IMR-90 (cell line): ENCODE data around the gene APP. TPM values are rescaled to one million over a fixed set of nuclear protein-coding genes. Genes with fewer than 3 reads are reported as not detected.

Experiments used
- ATAC-seq: fragments of 200-7000 bp; cut with Tn5 transposase; 2 replicates; pipeline ENCODE4 v1.9.1; 2020; ENCODE audit warnings: low read depth, mild to moderate bottlenecking, moderate library complexity
- BruUV-seq: library from RNA; stranded (reverse); fragments of 400-500 nt; replicated peaks from 2 replicates; lab custom pipeline; 2021; lab: Mats Ljungman, UMichigan
- CTCF ChIA-PET: fragments of 300-600 bp; formaldehyde crosslinking; extraction: SDS; loops from one replicate; lab custom pipeline; 2021; ENCODE audit warnings: antibody characterized with exemption; lab: Yijun Ruan, JAX
- POLR2A ChIA-PET: fragments of 300-600 bp; sonication (Branson Sonifier 250); formaldehyde crosslinking; loops from one replicate; lab custom pipeline; 2022; ENCODE audit warnings: antibody characterized with exemption; ENCODE audit not compliant: unreplicated experiment; lab: Charles Lee
- DNase-seq: peaks from one replicate; pipeline ENCODE4 v3.0.0; 2013
- H2AFZ ChIP-seq: replicated peaks from 2 replicates; pipeline ENCODE3; 2013; ENCODE audit warnings: low read length, mild to moderate bottlenecking; ENCODE audit not compliant: poor library complexity
- H2AK5ac ChIP-seq: 2 replicates; pipeline ENCODE4 v1.6.1; 2013; ENCODE audit warnings: low read depth, low read length, inconsistent platforms
- H2AK9ac ChIP-seq: replicated peaks from 2 replicates; pipeline ENCODE3; 2013; ENCODE audit warnings: mild to moderate bottlenecking, low read depth, low read length, moderate library complexity; ENCODE audit not compliant: poor library complexity
- H2BK120ac ChIP-seq: 2 replicates; pipeline ENCODE4 v1.6.1; 2013; ENCODE audit warnings: low read depth, low read length, inconsistent platforms
- H2BK15ac ChIP-seq: 3 replicates; pipeline ENCODE4 v1.6.1; 2013; ENCODE audit warnings: low read depth, low read length, inconsistent platforms
- H2BK20ac ChIP-seq: 2 replicates; pipeline ENCODE4 v1.6.1; 2013; ENCODE audit warnings: low read depth, mild to moderate bottlenecking, inconsistent platforms, low read length, moderate library complexity
- H2BK5ac ChIP-seq: 2 replicates; pipeline ENCODE4 v1.6.1; 2013; ENCODE audit warnings: mild to moderate bottlenecking, low read depth, low read length, inconsistent platforms; ENCODE audit not compliant: poor library complexity, severe bottlenecking
- H3K14ac ChIP-seq: replicated peaks from 2 replicates; pipeline ENCODE4 v1.6.1; 2013; ENCODE audit warnings: low read depth, low read length, inconsistent platforms
- H3K18ac ChIP-seq: 2 replicates; pipeline ENCODE4 v1.6.1; 2013; ENCODE audit warnings: low read depth, low read length, control low read depth
- H3K23ac ChIP-seq: 2 replicates; pipeline ENCODE4 v1.6.1; 2013; ENCODE audit warnings: low read depth, low read length, inconsistent platforms
- H3K27ac ChIP-seq: 2 replicates; pipeline ENCODE4 v1.5.1; 2013; ENCODE audit warnings: mild to moderate bottlenecking, control low read depth, low read length; ENCODE audit not compliant: insufficient read depth
- H3K27me3 ChIP-seq: 2 replicates; pipeline ENCODE4 v1.6.1; 2013; ENCODE audit warnings: low read length; ENCODE audit not compliant: control insufficient read depth, insufficient read depth
- H3K36me3 ChIP-seq: 2 replicates; pipeline ENCODE4 v1.6.1; 2013; ENCODE audit warnings: low read length, mixed read lengths; ENCODE audit not compliant: control insufficient read depth, insufficient read depth
- H3K4ac ChIP-seq: 2 replicates; pipeline ENCODE4 v1.6.1; 2013; ENCODE audit warnings: low read depth, low read length, inconsistent platforms
- H3K4me1 ChIP-seq: 2 replicates; pipeline ENCODE4 v1.6.1; 2013; ENCODE audit warnings: low read length, mixed read lengths; ENCODE audit not compliant: control insufficient read depth, insufficient read depth
- H3K4me2 ChIP-seq: 2 replicates; pipeline ENCODE4 v1.6.1; 2013; ENCODE audit warnings: low read depth, mild to moderate bottlenecking, control low read depth, low read length, moderate library complexity
- H3K4me3 ChIP-seq: 2 replicates; pipeline ENCODE4 v1.5.1; 2013; ENCODE audit warnings: low read depth, mild to moderate bottlenecking, control low read depth, low read length, moderate library complexity; ENCODE audit not compliant: insufficient read depth
- H3K56ac ChIP-seq: 2 replicates; pipeline ENCODE4 v1.6.1; 2013; ENCODE audit warnings: low read length, inconsistent platforms; ENCODE audit not compliant: insufficient read depth; ENCODE audit errors: extremely low read depth
- H3K79me1 ChIP-seq, 2 experiments: 2 replicates each; pipeline ENCODE4 v1.6.1; 2013; ENCODE audit warnings: low read length in 2 of 2, inconsistent platforms in 1 of 2, low read depth in 1 of 2
- H3K9ac ChIP-seq: 2 replicates; pipeline ENCODE4 v1.6.1; 2013; ENCODE audit warnings: low read depth, low read length, control low read depth
- H3K9me1 ChIP-seq: 2 replicates; pipeline ENCODE4 v1.6.1; 2013; ENCODE audit warnings: low read length, inconsistent platforms; ENCODE audit not compliant: insufficient read depth
- H3K9me3 ChIP-seq: 2 replicates; pipeline ENCODE4 v1.6.1; 2013; ENCODE audit warnings: low read length; ENCODE audit not compliant: control insufficient read depth, insufficient read depth
- H4K20me1 ChIP-seq: 2 replicates; pipeline ENCODE4 v1.6.1; 2013; ENCODE audit warnings: low read length, inconsistent platforms; ENCODE audit not compliant: insufficient read depth
- H4K5ac ChIP-seq: 2 replicates; pipeline ENCODE4 v1.6.1; 2013; ENCODE audit warnings: mild to moderate bottlenecking, low read depth, low read length, control low read depth
- H4K8ac ChIP-seq, 2 experiments: 2 replicates each; pipeline ENCODE4 v1.6.1; 2013; ENCODE audit warnings: low read depth in 2 of 2, low read length in 2 of 2, control low read depth in 1 of 2, inconsistent platforms in 1 of 2
- H4K91ac ChIP-seq: 2 replicates; pipeline ENCODE4 v1.6.1; 2013; ENCODE audit warnings: low read depth, low read length, inconsistent platforms; ENCODE audit not compliant: insufficient read depth
- BHLHE40 ChIP-seq: fragments of 150-350 bp; IDR thresholded peaks from 2 replicates; pipeline ENCODE4 v1.6.1; 2016; ENCODE audit warnings: mild to moderate bottlenecking, low read depth, low read length
- CEBPB ChIP-seq: IDR thresholded peaks from 2 replicates; pipeline ENCODE4 v1.6.1; 2012; ENCODE audit warnings: low read depth, low read length, improper control_type of control experiment
- CHD1 ChIP-seq: IDR thresholded peaks from 2 replicates; pipeline ENCODE4 v1.6.1; 2012; ENCODE audit warnings: low read depth, low read length, improper control_type of control experiment
- FOS ChIP-seq: fragments of 150-350 bp; IDR thresholded peaks from 2 replicates; pipeline ENCODE4 v1.6.1; 2016; ENCODE audit warnings: low read depth, low read length
- MAFK ChIP-seq: IDR thresholded peaks from 2 replicates; pipeline ENCODE4 v1.6.1; 2012; ENCODE audit warnings: low read depth, low read length, improper control_type of control experiment
- MAZ ChIP-seq: IDR thresholded peaks from 2 replicates; pipeline ENCODE4 v1.6.1; 2012; ENCODE audit warnings: low read depth, mild to moderate bottlenecking, low read length, improper control_type of control experiment, moderate library complexity, borderline replicate concordance
- MXI1 ChIP-seq: IDR thresholded peaks from 2 replicates; pipeline ENCODE4 v1.6.1; 2012; ENCODE audit warnings: low read depth, mild to moderate bottlenecking, low read length, moderate library complexity, borderline replicate concordance
- NFE2L2 ChIP-seq: fragments of 150-350 bp; IDR thresholded peaks from 2 replicates; pipeline ENCODE4 v1.6.1; 2016; ENCODE audit warnings: low read depth, mild to moderate bottlenecking, low read length
- POLR2A ChIP-seq: IDR thresholded peaks from 2 replicates; pipeline ENCODE4 v1.6.1; 2012; ENCODE audit warnings: mild to moderate bottlenecking, low read depth, low read length
- RAD21 ChIP-seq: IDR thresholded peaks from 2 replicates; pipeline ENCODE4 v1.6.1; 2012; ENCODE audit warnings: low read length, improper control_type of control experiment
- RCOR1 ChIP-seq: IDR thresholded peaks from 2 replicates; pipeline ENCODE4 v1.6.1; 2012; ENCODE audit warnings: mild to moderate bottlenecking, low read length, improper control_type of control experiment; ENCODE audit not compliant: insufficient replicate concordance
- RFX5 ChIP-seq: IDR thresholded peaks from 2 replicates; pipeline ENCODE4 v1.8.0; 2012; ENCODE audit warnings: low read depth, mild to moderate bottlenecking, low read length, moderate library complexity
- SMC3 ChIP-seq: fragments of 150-350 bp; IDR thresholded peaks from 2 replicates; pipeline ENCODE4 v1.6.1; 2016; ENCODE audit warnings: low read depth, mild to moderate bottlenecking, antibody characterized with exemption, low read length, moderate library complexity
- WGBS, 2 experiments: methylation state at CpG; one replicate each; pipeline versions ENCODE4 v1.1.5 to v1.1.7; 2013; ENCODE audit warnings: missing lambda C conversion rate in 2 of 2; ENCODE audit not compliant: insufficient read length in 1 of 2; ENCODE audit errors: extremely low coverage in 2 of 2; 5-methylcytosine and 5-hydroxymethylcytosine counted together
- dilution Hi-C: fragments of 300-500 bp; cut with HindIII; formaldehyde crosslinking; loops from one replicate; pipeline ENCODE4 v1.14.3; 2018; ENCODE audit warnings: low sequenced_read_pairs; ENCODE audit not compliant: unreplicated experiment
- in situ Hi-C: fragments of 300-500 bp; cut with MboI; formaldehyde crosslinking; loops from 3 replicates; pipeline ENCODE4 v1.14.3; 2019; ENCODE audit warnings: low sequenced_read_pairs, inconsistent platforms, mixed read lengths
- intact Hi-C: fragments of 100-400 bp; cut with micrococcal nuclease; formaldehyde crosslinking; loops from 2 replicates; pipeline ENCODE4 v1.10.0; 2022
- polyA plus RNA-seq, 3 experiments: library from polyadenylated mRNA; depleted of rRNA; stranded (reverse); fragments of >200 nt; gene quantifications; 2 replicates each; pipeline ENCODE4 v1.2.3, GENCODE V29; 2012; ENCODE audit warnings: low replicate concordance in 1 of 3
- total RNA-seq: library from RNA; depleted of rRNA; stranded (reverse); fragments of >200 nt; gene quantifications from 2 replicates; pipeline ENCODE4 v1.2.3, GENCODE V29; 2012
- TF ChIP-seq, protein P1 (sequence below): fragments of 150-350 bp; IDR thresholded peaks from 2 replicates; pipeline ENCODE4 v1.6.1; 2016; ENCODE audit warnings: low read depth, mild to moderate bottlenecking, low read length, moderate library complexity, borderline replicate concordance
- TF ChIP-seq, protein P2 (sequence below): fragments of 150-350 bp; IDR thresholded peaks from 2 replicates; pipeline ENCODE4 v1.6.1; 2017; ENCODE audit warnings: mild to moderate bottlenecking, antibody characterized with exemption, low read length, low read depth
- TF ChIP-seq, protein P3 (sequence below): conservative IDR thresholded peaks from 2 replicates; pipeline ENCODE4 v1.5.1; 2012; ENCODE audit warnings: mild to moderate bottlenecking, low read depth, low read length, improper control_type of control experiment

Gene APP
- total and polyA plus RNA-seq, 2 of the 4 experiments (the other 2 are of a cell fraction), result 191 to 530 TPM

DNA sequence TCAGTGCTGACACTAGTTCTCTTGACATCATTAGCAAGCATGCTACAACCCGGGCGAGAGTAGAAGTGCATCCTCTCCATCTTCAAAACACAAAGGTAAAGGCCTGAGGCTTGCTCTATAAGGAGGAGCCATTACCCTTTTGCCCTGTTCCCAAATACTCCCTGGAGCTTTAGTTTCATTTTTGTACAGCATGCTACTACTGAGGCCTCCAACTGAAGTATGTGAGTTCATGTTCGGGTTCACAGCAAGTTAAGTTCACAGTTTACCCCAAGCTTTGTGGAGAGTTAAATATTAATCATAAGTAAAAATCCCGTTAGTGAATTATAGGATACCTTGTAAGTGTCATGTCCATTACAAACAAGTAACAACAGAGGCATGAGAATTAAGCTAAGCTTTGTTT, 156.6 kb downstream of the APP start:
- intact Hi-C loops (no loop called here), in situ Hi-C loops (no loop called here), dilution Hi-C loops (no loop called here)
- Histone ChIP-seq H3K9me3 (no peaks in the 10 kb centered on the region), H4K5ac (no peak overlapping the region), H2BK15ac (no peak overlapping the region), H2BK20ac (no peak overlapping the region), H2BK120ac (no peak overlapping the region), H3K14ac (no peak overlapping the region), H3K27ac (no peak overlapping the region), H2BK5ac (no peak overlapping the region), H3K9me1 (peaks cover 3% of the 10 kb centered on the region), H2AFZ (no peak overlapping the region), H3K4me2 (no peak overlapping the region), H3K18ac (no peak overlapping the region), H2AK5ac (no peak overlapping the region), H3K9ac (no peak overlapping the region), H3K79me1 (peaks cover 12 to 15% of the 10 kb centered on the region in 2 experiments), H2AK9ac (no peak overlapping the region), H3K27me3 (no peaks in the 10 kb centered on the region), H3K36me3 (peaks cover 2% of the 10 kb centered on the region; the same call in 1 of the 2 replicates), H3K4ac (no peak overlapping the region), H4K20me1 (no peaks in the 10 kb centered on the region), H3K56ac (no peak overlapping the region), H3K4me3 (no peak overlapping the region), H3K23ac (no peak overlapping the region), H4K8ac (no peak overlapping the region), H4K91ac (no peak overlapping the region), H3K4me1 (no peaks in the 10 kb centered on the region)
- TF ChIP-seq MAZ (no peak), CEBPB (no peak), FOS (no peak), NFE2L2 (no peak), BHLHE40 (no peak), RCOR1 (no peak), RFX5 (no peak), SMC3 (no peak), CHD1 (no peak), MAFK (no peak), POLR2A (no peak), MXI1 (no peak), RAD21 (no peak)
- TF ChIP-seq, protein P1, sequence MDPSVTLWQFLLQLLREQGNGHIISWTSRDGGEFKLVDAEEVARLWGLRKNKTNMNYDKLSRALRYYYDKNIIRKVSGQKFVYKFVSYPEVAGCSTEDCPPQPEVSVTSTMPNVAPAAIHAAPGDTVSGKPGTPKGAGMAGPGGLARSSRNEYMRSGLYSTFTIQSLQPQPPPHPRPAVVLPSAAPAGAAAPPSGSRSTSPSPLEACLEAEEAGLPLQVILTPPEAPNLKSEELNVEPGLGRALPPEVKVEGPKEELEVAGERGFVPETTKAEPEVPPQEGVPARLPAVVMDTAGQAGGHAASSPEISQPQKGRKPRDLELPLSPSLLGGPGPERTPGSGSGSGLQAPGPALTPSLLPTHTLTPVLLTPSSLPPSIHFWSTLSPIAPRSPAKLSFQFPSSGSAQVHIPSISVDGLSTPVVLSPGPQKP, result no peak
- TF ChIP-seq, protein P2, sequence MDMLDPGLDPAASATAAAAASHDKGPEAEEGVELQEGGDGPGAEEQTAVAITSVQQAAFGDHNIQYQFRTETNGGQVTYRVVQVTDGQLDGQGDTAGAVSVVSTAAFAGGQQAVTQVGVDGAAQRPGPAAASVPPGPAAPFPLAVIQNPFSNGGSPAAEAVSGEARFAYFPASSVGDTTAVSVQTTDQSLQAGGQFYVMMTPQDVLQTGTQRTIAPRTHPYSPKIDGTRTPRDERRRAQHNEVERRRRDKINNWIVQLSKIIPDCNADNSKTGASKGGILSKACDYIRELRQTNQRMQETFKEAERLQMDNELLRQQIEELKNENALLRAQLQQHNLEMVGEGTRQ, result no peak
- TF ChIP-seq, protein P3, sequence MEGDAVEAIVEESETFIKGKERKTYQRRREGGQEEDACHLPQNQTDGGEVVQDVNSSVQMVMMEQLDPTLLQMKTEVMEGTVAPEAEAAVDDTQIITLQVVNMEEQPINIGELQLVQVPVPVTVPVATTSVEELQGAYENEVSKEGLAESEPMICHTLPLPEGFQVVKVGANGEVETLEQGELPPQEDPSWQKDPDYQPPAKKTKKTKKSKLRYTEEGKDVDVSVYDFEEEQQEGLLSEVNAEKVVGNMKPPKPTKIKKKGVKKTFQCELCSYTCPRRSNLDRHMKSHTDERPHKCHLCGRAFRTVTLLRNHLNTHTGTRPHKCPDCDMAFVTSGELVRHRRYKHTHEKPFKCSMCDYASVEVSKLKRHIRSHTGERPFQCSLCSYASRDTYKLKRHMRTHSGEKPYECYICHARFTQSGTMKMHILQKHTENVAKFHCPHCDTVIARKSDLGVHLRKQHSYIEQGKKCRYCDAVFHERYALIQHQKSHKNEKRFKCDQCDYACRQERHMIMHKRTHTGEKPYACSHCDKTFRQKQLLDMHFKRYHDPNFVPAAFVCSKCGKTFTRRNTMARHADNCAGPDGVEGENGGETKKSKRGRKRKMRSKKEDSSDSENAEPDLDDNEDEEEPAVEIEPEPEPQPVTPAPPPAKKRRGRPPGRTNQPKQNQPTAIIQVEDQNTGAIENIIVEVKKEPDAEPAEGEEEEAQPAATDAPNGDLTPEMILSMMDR, result no peak
- BruUV-seq, result no TSS peak
- 42% methylated on average over 2 of the region's 4 CpGs; no CpG with 5 or more reads in 1 of the 2 experiments for WGBS, 2 experiments
- CTCF ChIA-PET, result no interaction called here
- DNase-seq, result no peak
- POLR2A ChIA-PET, result no interaction called here
- ATAC-seq, result no peak
